ENCODE measurements around the gene SLC17A7. TPM values are rescaled to one million over a fixed set of nuclear protein-coding genes. Genes with fewer than 3 reads are reported as not detected.

The SLC17A7 gene
- not detected for polyA plus RNA-seq

DNA sequence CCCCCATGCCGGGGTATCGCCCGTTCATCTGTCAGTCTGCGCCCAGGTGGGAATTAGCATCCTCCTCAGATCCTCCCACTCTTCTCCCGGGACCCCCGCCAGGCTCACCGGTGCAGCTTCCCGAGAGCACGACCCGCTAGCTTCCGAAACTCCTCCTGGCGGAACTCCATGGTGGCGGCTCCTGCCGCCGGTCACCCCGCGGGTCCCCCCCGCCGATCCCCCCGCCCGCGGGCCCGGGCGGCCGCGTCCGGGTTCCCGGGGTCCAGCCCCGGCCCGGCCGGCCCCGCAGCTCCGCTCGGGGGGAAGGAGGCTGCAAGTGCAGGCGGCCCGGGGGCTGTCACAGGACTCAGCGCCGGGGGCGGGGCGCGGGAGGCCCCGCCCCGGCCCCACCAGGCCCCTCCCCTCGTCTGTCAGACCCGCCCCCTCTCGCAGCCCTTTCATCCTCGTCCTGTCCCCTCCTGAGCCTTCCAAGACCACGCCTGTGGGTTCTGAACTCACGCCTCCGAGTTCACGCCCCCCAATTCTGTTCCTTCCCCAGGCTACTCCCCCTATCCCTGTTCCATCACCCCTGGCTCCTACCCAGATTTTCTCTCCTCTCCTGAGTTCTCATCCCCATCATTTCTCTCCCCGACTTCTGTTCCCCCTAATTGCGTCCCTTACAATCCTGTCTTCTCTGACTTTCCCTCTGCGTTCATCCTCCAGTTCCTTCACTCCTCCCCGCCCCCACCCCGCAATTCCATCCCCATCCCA is at the start of gene SLC17A7:
Gene SLC17A7 (minus strand): TSS at position 318 of the 750 bp plus-strand sequence. CDS start 148 bp downstream, at position 170.
- Mint-ChIP-seq H3K27ac (peak within 1 kb of the TSS; percentile 59 to 86 (median 78)), H3K4me1 (peaks cover 11 to 25% (median 19%) of the 10 kb centered on the region in 3 donors)

DNA sequence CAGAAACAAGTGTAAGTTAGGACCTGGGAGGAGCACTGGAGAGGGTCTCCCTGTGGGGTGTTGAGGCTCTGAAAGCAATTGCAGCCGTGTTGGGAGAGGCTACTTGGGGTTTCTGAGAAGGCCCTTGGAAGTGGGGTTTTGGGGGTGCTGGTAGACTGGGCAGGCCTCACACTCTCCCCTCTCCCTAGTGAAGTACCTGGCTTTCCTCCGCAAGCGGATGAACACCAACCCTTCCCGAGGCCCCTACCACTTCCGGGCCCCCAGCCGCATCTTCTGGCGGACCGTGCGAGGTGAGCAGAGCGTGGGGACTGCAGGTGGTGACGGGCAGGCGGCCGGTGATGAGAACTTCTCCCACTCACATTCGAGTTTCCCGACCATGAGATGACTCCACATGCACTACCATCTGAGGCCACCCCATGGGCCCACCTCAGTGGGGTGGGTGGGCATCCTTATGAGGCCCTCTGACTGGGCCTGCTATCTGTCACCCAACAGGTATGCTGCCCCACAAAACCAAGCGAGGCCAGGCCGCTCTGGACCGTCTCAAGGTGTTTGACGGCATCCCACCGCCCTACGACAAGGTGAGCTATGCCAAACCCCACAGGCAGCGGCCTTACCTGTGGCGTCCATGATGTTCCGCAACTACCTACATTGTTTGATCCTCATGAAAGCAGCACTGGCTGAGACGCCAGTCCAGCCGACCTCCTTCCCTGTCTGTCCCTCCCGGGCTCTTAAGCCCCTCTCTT is 49.1 kb upstream of the SLC17A7 start:
- peaks cover 24 to 26% (median 26%) of the 10 kb centered on the region in 3 donors for H3K4me1 Mint-ChIP-seq
- H3K4me3 Mint-ChIP-seq = peak overlapping the region; percentile 82 to 99 (median 97)
- peak overlapping the region; percentile 92 to 98 (median 97) for H3K27ac Mint-ChIP-seq
- peaks cover 0 to 2% (median 0%) of the 10 kb centered on the region in 3 donors for H3K9me3 Mint-ChIP-seq
- H3K27me3 Mint-ChIP-seq = no peaks in the 10 kb centered on the region
- peaks cover 8% of the 10 kb centered on the region for H3K36me3 Mint-ChIP-seq

More for the DNA sequence above, at the start of gene SLC17A7:
- H3K27me3 Mint-ChIP-seq = peaks cover 53% of the 10 kb centered on the region
- H3K36me3 Mint-ChIP-seq = peaks cover 2% of the 10 kb centered on the region
- no peaks in the 10 kb centered on the region for H3K9me3 Mint-ChIP-seq
- peak within 1 kb of the TSS; percentile 80 to 96 (median 90) for H3K4me3 Mint-ChIP-seq

DNA sequence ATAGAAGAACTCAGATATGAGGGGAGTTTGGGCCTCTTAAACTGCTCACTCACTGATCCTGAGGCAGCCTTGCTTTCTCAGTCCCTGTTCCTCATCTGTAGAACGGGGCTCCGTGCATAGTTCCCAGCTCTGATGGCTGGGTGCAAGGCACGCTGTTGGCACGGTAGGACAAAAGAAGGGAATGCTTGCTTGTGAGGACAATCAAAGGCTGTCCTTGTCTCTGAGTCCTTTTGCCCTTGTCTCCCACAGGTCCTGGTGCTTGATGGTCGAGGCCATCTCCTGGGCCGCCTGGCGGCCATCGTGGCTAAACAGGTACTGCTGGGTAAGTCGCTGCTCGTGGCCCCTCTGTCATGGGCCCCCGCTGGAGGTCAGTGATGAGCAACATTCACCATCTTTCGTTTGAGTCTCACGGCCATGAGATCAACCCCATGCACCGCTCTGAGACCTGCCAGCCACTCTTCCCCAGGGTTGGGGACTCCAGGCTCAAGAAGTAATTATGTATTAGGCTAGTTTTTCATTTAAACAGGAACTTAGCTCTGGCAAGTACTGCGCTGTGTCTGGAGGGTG is 48.4 kb upstream of the SLC17A7 start:
- Mint-ChIP-seq H3K27ac (peak overlapping the region; percentile 92 to 98 (median 97)), H3K4me3 (peak overlapping the region; percentile 82 to 99 (median 97)), H3K36me3 (peaks cover 8% of the 10 kb centered on the region), H3K9me3 (peaks cover 0 to 2% (median 0%) of the 10 kb centered on the region in 3 donors), H3K27me3 (no peaks in the 10 kb centered on the region), H3K4me1 (peaks cover 21 to 26% (median 24%) of the 10 kb centered on the region in 3 donors)

DNA sequence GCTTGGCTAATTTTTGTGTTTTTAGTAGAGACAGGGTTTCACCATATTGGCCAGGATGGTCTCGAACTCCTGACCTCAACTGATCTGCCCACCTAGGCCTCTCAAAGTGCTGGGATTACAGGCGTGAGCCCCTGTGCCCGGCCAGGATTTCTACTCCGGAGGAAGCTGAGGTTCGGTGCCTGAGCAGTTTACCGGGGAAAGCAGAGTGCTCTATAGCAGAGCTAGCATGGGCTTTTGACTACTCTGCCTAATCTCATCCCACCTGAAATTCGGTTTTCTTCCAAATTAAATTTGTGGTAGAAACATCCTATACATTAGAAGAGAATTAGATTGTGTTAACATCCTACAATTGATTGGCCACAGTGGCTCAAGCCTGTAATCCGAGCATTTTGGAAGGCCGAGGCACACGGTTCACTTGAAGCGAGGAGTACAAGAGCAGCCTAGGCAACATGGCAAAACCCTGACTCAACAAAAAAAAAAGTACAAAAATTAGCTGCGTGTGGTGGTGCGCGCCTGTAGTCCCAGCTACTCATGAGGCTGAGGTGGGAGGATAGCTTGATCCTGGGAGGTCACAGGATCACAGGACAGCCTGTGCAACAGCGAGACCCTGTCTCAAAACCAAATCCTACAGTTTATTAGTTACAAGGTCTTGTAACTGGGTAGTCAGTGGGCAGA is 47.7 kb upstream of the SLC17A7 start:
- peaks cover 8% of the 10 kb centered on the region for H3K36me3 Mint-ChIP-seq
- peaks cover 0 to 2% (median 0%) of the 10 kb centered on the region in 3 donors for H3K9me3 Mint-ChIP-seq
- peaks cover 21 to 26% (median 24%) of the 10 kb centered on the region in 3 donors for H3K4me1 Mint-ChIP-seq
- H3K27me3 Mint-ChIP-seq = no peaks in the 10 kb centered on the region
- H3K4me3 Mint-ChIP-seq = peak overlapping the region; percentile 82 to 99 (median 97)
- peak overlapping the region; percentile 92 to 98 (median 97) for H3K27ac Mint-ChIP-seq

DNA sequence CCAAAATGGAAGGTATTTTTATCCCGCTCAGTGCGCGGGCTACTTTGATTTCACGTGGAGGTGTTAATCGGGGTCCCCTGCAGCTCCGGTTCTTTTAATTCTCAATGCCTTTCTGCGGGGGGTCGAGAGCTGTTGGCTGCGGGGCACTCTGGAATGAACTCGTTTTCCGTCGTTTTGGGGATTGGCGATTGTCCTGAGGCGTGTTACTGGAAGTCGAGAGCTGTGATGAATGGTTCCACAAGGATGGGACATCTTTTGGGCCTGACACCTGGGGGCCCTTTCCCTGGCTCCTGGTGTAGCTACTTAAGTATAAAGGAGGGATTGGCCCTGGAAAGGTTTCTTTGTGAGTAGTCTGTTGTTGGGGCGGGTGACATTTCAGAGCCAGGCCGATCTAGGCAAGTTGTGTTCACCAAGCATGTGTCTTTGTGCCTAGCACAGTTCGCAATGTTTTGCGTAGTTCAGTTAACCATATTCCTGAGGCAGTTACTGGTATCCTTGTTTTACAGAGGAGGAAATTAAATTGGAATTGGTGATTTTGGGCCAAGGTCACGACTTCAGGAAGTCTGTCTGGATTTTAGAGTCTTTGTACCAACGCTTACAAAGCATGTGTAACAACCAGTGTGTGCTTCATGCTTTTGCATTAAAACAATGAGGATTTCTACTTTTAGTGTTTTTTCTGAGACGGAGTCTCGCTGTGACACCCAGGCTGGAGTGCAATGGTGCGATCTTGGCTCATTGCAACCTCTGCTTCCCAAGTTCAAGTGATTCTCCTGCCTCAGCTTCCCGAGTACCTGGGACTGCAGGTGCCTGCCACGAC is 46.9 kb upstream of the SLC17A7 start:
- peaks cover 0 to 2% (median 0%) of the 10 kb centered on the region in 3 donors for H3K9me3 Mint-ChIP-seq
- peaks cover 8% of the 10 kb centered on the region for H3K36me3 Mint-ChIP-seq
- peak overlapping the region; percentile 92 to 98 (median 97) for H3K27ac Mint-ChIP-seq
- no peaks in the 10 kb centered on the region for H3K27me3 Mint-ChIP-seq
- peak overlapping the region; percentile 82 to 99 (median 97) for H3K4me3 Mint-ChIP-seq
- peaks cover 21 to 25% (median 24%) of the 10 kb centered on the region in 3 donors for H3K4me1 Mint-ChIP-seq

DNA sequence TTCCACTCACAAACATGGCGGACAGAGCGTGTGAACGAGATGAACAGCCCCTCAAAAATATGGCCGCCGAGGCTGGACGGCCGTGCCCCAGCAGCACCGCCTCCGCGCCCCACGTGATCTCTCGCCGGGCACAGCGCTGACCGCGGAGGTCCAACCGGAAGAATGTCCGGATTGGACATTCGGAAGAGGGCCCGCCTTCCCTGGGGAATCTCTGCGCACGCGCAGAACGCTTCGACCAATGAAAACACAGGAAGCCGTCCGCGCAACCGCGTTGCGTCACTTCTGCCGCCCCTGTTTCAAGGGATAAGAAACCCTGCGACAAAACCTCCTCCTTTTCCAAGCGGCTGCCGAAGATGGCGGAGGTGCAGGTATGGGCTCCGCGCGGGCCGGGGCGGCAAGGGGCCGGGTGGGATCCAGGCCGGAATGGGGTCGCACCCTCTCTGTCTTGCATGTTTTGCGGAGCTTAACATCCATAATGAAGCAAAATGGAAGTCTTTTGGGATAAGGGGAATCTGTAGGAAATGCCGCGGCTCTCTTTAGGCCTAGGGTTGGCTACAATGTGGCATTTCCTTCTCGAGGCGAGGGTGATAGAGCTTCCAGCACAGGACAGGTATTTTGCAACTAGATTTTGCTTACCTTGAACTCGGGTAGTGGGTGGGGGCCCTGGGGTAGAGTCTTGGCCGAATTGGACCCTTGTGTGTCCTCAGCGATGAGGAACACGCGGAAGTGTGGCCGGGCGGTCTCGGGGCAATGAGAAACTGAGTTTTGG is 46.1 kb upstream of the SLC17A7 start, which contains the start of gene RPL13A:
Gene RPL13A (plus strand): TSS at position 332 of the 769 bp plus-strand sequence. CDS start 22 bp downstream, at position 354.
- Mint-ChIP-seq H3K4me1 (peaks cover 15 to 19% (median 18%) of the 10 kb centered on the region in 3 donors), H3K27ac (peak within 1 kb of the TSS; percentile 92 to 98 (median 97)), H3K36me3 (peaks cover 4% of the 10 kb centered on the region)

DNA sequence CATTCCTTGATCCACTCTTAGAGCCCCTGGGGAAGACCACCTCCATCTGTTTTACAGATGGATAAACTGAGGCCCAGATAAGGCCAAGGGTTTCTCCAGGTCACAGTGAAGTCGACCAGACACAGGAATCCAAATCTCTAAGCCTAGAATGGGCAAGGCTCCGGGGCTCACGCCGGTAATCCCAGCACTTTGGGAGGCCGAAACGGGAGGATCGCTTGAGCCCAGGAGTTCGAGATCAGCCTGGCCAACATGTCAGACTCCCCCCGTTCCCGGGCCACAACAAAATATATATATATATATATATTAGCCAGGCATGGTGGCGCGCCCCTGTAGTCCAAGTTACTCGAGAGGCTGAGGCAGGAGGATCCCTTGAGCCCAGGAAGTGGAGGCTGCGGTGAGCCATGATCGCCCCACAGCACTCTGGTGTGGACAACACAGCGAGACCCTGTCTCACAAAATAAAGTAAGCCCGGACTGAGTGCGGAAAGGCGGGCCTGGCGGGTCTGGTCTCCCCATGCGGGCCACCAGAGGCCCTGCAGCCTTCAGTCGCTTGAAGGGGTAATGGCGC is 45.5 kb upstream of the SLC17A7 start:
- H3K9me3 Mint-ChIP-seq = peaks cover 0 to 2% (median 0%) of the 10 kb centered on the region in 3 donors
- no peaks in the 10 kb centered on the region for H3K36me3 Mint-ChIP-seq
- peak overlapping the region; percentile 92 to 98 (median 97) for H3K27ac Mint-ChIP-seq
- H3K27me3 Mint-ChIP-seq = no peaks in the 10 kb centered on the region
- peaks cover 14 to 19% (median 15%) of the 10 kb centered on the region in 3 donors for H3K4me1 Mint-ChIP-seq
- H3K4me3 Mint-ChIP-seq = peak overlapping the region in 3 of 4 donors; percentile 82 to 97 (median 97)

More for the DNA sequence above, 46.1 kb upstream of the SLC17A7 start, which contains the start of gene RPL13A:
- Mint-ChIP-seq H3K27me3 (no peaks in the 10 kb centered on the region), H3K9me3 (peaks cover 0 to 2% (median 0%) of the 10 kb centered on the region in 3 donors), H3K4me3 (peak within 1 kb of the TSS; percentile 82 to 99 (median 97))

DNA sequence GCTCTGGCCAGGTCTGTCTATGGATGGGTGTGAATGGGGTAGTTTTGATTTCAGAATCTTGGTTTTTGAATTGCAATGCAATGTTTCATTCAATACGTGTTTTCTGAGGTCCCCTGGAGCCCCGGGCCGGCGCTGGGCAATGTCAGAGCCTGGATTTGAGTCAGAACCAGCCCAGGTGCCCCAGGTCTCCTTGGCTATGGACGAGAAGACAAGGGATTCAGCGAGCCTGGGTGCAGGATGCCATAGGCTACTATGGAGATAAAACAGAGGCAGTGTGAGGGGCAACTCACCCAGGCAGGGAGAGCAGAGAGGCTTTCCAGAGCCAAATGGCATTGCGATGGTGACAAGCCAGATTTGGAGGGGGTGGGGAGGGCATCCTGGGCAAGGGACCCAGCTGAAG is 44.9 kb upstream of the SLC17A7 start:
- Mint-ChIP-seq H3K27me3 (no peaks in the 10 kb centered on the region), H3K27ac (peak overlapping the region in 2 of 3 donors; percentile 46 to 78), H3K4me1 (peaks cover 12 to 19% (median 15%) of the 10 kb centered on the region in 3 donors), H3K9me3 (peaks cover 0 to 2% (median 0%) of the 10 kb centered on the region in 3 donors), H3K36me3 (no peaks in the 10 kb centered on the region), H3K4me3 (peak overlapping the region in 3 of 4 donors; percentile 43 to 60 (median 58))

DNA sequence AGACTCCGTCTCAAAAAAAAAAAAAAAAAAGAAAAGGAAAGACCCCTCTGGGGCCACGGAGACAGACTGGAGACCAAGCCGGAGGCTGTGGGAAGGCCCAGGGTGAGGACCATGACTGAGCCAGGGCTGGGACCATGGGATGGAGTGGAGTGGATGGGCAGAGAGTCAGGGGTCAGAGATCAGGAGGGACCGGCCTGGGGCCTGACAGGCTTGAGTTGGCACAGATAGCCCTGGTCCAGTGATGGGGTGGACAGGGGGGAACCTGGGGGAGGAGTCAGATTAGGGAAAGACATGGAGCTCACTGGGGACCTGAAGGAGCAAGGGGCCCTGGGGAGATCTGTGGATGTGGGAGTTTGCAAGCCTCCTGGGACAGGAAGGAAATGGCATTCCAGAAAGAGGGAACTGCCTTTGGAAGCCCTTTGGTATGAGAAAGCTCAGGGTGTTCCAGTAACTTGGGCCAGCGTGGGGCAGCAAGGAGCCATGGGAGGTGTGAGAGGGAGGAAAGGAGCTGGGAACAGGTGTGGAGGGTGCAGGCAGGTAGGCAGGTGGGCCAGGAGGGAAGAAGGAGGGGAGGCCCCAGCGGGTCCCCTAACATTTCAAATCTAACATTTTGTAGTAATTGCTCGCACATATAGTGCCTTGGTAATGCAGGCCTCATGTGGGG is 39.8 kb upstream of the SLC17A7 start:
- Mint-ChIP-seq H3K27me3 (no peaks in the 10 kb centered on the region), H3K4me1 (peaks cover 2 to 4% (median 2%) of the 10 kb centered on the region in 3 donors), H3K27ac (peak overlapping the region in 1 of 3 donors; percentile 42), H3K36me3 (no peaks in the 10 kb centered on the region), H3K4me3 (no peak overlapping the region), H3K9me3 (no peaks in the 10 kb centered on the region)

DNA sequence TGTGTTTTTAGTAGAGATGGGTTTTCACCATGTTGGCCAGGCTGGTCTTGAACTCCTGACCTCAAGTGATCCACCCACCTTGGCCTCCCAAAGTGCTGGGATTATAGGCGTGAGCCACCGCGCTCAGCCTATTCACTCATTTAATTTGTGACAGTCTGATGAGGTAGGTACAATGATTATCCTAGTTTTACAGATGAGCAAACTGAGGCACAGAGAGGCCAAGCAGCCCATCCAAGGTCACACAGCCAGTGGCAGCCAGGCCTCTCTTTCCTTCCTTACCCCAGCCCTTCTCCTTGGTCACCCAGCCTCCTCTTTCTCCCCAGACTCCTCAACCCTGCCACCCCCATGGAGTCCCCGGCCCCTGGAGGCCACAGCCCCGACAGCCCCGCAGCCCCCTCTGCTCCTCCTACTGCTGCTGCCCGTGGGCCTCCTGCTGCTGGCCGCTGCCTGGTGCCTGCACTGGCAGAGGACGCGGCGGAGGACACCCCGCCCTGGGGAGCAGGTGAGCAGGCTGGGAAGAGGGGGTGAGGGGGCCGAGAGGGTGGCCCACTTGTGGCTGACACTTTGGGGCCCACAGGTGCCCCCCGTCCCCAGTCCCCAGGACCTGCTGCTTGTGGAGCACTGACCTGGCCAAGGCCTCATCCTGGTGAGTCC is 38.8 kb upstream of the SLC17A7 start:
- Mint-ChIP-seq H3K4me3 (no peak overlapping the region), H3K27ac (peak overlapping the region in 1 of 3 donors; percentile 64), H3K4me1 (peaks cover 2 to 10% (median 6%) of the 10 kb centered on the region in 3 donors), H3K27me3 (no peaks in the 10 kb centered on the region), H3K36me3 (no peaks in the 10 kb centered on the region), H3K9me3 (no peaks in the 10 kb centered on the region)

DNA sequence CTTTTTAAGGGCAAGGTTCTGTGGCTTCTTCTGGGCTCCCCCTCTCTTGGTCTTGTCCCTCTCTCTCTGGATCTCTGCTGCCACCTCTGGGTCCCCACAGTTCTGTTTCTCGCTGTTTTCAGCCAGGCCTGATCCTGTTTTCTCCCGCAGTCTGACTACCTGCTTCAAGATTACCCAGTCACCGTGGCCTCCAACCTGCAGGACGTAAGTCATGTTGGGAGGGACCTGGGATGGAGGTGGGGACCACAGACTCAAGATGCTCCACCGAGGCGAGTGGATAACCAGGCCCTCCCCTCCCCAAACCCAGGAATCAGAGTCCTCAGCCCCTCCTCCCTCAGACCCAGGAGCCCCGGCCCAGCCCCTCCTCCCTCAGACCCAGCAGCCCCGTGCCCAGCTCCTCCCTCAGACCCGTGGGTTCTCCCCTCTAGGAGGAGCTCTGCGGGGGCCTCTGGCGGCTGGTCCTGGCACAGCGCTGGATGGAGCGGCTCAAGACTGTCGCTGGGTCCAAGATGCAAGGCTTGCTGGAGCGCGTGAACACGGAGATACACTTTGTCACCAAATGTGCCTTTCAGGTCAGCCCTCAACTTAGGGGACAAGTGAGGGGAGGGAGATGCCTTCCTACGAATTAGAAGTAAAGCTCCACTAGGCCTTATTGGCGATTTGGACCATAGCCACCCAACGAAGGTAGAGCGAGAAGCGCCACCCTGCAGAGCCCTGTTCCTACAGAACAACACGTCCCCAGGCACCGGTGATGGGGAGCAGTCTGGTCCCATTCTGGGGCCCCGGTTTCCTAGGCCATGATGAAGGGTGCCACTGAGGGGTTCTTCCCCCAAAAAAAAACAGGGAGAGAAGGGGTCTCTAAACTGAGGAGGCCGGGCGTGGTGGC is 34.9 kb upstream of the SLC17A7 start:
- H3K36me3 Mint-ChIP-seq = no peaks in the 10 kb centered on the region
- H3K4me1 Mint-ChIP-seq = peaks cover 10 to 15% (median 10%) of the 10 kb centered on the region in 3 donors
- peak overlapping the region; percentile 90 to 97 (median 90) for H3K27ac Mint-ChIP-seq
- H3K4me3 Mint-ChIP-seq = peak overlapping the region; percentile 73 to 91 (median 84)
- H3K27me3 Mint-ChIP-seq = no peaks in the 10 kb centered on the region
- H3K9me3 Mint-ChIP-seq = no peaks in the 10 kb centered on the region
